Activated T-cell treated with anti-CD3 and anti-CD28 coated beads, Interleukin-2, amount 50 U/mL, for 24 hours (primary cell): ENCODE results near the gene TMEM171.

Source experiments
- DNase-seq: peaks from one replicate; pipeline ENCODE4 v3.0.0-alpha.2; 2020
- H3K27ac Mint-ChIP-seq: 2 replicates; pipeline ENCODE4 v1.8.0; 2020; ENCODE audit warnings: mild to moderate bottlenecking, mixed read lengths
- H3K27me3 Mint-ChIP-seq: 2 replicates; pipeline ENCODE4 v1.8.0; 2020; ENCODE audit warnings: mixed read lengths
- H3K36me3 Mint-ChIP-seq: 2 replicates; pipeline ENCODE4 v1.8.0; 2020; ENCODE audit warnings: low read depth, mixed read lengths
- H3K4me1 Mint-ChIP-seq: 2 replicates; pipeline ENCODE4 v1.8.0; 2020; ENCODE audit warnings: low read depth, mixed read lengths
- H3K4me3 Mint-ChIP-seq: 2 replicates; pipeline ENCODE4 v1.8.0; 2020; ENCODE audit warnings: mild to moderate bottlenecking, moderate library complexity, mixed read lengths
- H3K9me3 Mint-ChIP-seq: 2 replicates; pipeline ENCODE4 v1.8.0; 2020; ENCODE audit warnings: mixed read lengths

The TMEM171 gene

DNA sequence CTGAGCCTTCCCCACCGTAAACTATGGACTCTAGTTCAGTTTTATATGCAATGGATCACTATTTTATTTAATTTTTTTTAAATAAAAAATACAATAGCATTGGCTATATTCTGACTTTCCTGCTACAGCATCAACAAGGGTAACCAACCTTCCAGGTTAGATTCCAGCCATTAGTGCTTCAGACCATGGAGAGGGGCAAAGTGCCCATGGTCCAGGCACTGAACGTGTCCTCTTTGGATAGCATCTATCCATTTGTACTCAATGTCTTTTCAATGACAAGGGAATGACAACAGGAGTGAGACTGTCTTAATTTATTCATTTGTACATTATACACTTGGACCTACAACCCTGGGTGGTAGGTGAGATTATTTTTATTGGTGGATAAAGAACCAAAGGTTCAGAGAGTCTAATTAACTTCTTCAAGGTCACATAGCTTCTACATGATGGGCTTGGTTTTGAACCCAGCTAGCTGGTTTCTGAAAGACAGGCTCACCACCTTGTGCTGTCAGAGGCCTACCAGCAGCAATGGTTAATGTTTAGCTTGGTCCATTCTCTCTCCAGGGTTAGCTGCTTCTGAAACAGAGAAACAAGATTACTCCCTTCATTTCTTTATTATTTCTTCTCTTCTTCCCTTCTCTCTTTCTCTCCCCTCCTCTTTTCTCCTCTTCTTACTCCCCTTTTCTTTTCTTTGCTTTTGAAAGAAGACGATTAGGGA, 11.5 kb downstream of the TMEM171 start:
- H3K4me3 Mint-ChIP-seq, result no peak overlapping the region
- no peaks in the 10 kb centered on the region for H3K4me1 Mint-ChIP-seq
- no peak for DNase-seq
- H3K27me3 Mint-ChIP-seq, result peaks cover 75% of the 10 kb centered on the region
- no peaks in the 10 kb centered on the region for H3K9me3 Mint-ChIP-seq
- H3K27ac Mint-ChIP-seq, result no peak overlapping the region
- no peaks in the 10 kb centered on the region for H3K36me3 Mint-ChIP-seq

GRCh38 chr5:73132759-73133158, 12.4 kb downstream of the TMEM171 start:
- no peak overlapping the region for H3K4me3 Mint-ChIP-seq
- DNase-seq, result no peak
- H3K27me3 Mint-ChIP-seq, result peaks cover 83% of the 10 kb centered on the region
- H3K27ac Mint-ChIP-seq, result no peak overlapping the region
- H3K4me1 Mint-ChIP-seq, result no peaks in the 10 kb centered on the region
- no peaks in the 10 kb centered on the region for H3K9me3 Mint-ChIP-seq
- no peaks in the 10 kb centered on the region for H3K36me3 Mint-ChIP-seq

DNA sequence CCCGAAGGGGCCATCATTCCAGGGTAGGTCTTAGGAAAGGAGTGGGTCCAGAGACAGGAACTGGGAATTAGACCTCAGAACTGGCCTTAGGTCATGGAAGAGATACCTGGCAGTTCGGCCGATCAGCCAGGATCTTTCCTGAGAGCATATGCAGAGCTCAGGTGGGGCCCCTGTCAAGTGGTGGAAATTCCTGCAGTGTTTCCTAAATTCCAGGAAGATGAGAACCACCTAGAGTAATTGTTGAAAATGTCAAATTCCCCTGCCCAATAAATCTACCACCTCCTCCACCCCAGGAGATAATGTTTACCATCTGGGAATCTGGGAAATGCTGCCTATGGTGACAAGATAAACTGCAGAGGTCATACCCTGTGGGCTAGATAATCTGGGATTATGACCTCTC, 14.6 kb downstream of the TMEM171 start:
- H3K27me3 Mint-ChIP-seq, result peaks cover 76% of the 10 kb centered on the region
- no peaks in the 10 kb centered on the region for H3K36me3 Mint-ChIP-seq
- no peaks in the 10 kb centered on the region for H3K4me1 Mint-ChIP-seq

GRCh38 chr5:73135429-73136054, 15.2 kb downstream of the TMEM171 start:
- Mint-ChIP-seq H3K27ac (no peak overlapping the region), H3K27me3 (peaks cover 74% of the 10 kb centered on the region), H3K36me3 (no peaks in the 10 kb centered on the region), H3K4me3 (no peak overlapping the region), H3K4me1 (no peaks in the 10 kb centered on the region), H3K9me3 (no peaks in the 10 kb centered on the region)
- DNase-seq, result no peak

More for the DNA sequence above, 14.6 kb downstream of the TMEM171 start:
- Mint-ChIP-seq H3K4me3 (no peak overlapping the region), H3K9me3 (no peaks in the 10 kb centered on the region), H3K27ac (no peak overlapping the region)
- DNase-seq, result no peak

- Mint-ChIP-seq H3K4me3 (no peak overlapping the region), H3K36me3 (no peaks in the 10 kb centered on the region), H3K9me3 (no peaks in the 10 kb centered on the region), H3K27ac (no peak overlapping the region), H3K27me3 (peaks cover 74% of the 10 kb centered on the region), H3K4me1 (no peaks in the 10 kb centered on the region)
- DNase-seq, result no peak
Measured at GRCh38 chr5:73136055-73136562, 15.7 kb downstream of the TMEM171 start.

DNA sequence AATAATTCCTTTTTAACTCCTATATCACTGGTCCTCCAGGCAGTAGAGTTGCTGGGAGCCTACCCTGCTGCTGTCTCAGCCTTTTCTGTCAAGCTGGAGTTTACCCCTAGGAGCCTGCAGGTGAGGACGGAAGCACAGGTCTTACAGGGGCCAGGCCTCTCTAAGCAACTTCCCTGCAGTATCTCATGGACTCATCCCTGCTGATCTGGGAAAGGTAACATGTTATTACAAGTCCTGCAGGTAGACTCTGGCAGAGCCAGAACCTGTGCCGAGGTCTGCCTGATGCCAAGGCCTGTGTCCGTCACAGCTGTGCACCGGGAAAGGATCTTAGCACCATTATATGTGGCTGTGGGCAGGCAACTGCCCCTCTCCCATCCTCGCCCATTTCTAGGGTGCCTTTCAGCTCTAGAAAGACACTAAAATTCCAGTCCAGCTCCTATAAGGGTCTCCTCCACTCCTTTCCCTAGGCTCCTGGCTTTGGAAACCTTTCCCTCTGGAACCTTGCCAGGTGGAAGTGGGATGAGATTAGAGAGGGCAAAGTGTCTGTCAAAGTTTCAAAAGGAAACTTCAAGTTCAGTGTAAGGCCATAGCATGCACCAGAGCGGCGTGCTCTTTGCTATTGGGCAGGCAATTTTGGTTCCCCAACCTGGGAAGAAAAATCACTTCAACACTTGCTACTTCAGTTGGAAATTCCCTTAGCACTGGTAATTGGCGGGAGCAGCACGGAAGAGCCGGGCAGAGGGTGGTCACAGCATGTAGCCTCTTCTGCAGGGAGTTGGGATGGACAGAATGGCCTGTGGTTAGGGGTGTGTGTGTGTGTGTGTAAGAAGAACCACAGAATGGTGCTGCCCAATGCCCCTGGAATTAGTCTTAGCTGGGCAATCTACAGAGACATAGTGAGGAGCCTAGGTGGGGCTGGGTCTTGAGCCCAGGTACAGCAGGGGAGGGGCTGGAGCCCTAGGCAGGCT, 17.5 kb downstream of the TMEM171 start:
- Mint-ChIP-seq H3K27me3 (peaks cover 82% of the 10 kb centered on the region), H3K9me3 (no peaks in the 10 kb centered on the region), H3K27ac (no peak overlapping the region), H3K4me1 (no peaks in the 10 kb centered on the region), H3K4me3 (no peak overlapping the region), H3K36me3 (no peaks in the 10 kb centered on the region)
- no peak for DNase-seq

- no peaks in the 10 kb centered on the region for H3K36me3 Mint-ChIP-seq
- H3K4me1 Mint-ChIP-seq, result no peaks in the 10 kb centered on the region
- peaks cover 81% of the 10 kb centered on the region for H3K27me3 Mint-ChIP-seq
- H3K9me3 Mint-ChIP-seq, result no peaks in the 10 kb centered on the region
- DNase-seq, result no peak
- no peak overlapping the region for H3K27ac Mint-ChIP-seq
- no peak overlapping the region for H3K4me3 Mint-ChIP-seq
Measured at GRCh38 chr5:73139485-73139884, 19.1 kb downstream of the TMEM171 start.

DNA sequence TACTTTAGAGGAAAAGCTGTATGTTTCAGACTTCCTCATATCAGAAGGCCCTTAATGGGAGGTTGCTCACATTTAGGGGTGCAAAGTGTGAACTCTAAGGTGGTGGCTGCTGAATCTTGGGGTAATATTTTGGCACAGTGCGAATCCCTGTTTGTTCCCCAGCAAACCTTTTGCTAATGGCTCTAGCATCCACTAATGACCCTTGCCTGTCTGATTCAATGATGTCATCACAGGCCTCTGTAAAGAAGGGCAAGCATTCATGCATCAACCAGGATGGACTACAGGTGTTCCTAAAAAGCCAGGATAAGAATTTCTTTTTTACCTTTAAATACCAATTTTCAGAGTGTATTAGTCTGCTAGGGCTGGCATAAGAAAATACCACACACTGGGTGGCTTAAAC, 20.4 kb downstream of the TMEM171 start:
- Mint-ChIP-seq H3K9me3 (no peaks in the 10 kb centered on the region), H3K27me3 (peaks cover 81% of the 10 kb centered on the region), H3K4me1 (no peaks in the 10 kb centered on the region), H3K36me3 (no peaks in the 10 kb centered on the region), H3K27ac (no peak overlapping the region), H3K4me3 (no peak overlapping the region)
- DNase-seq, result no peak

DNA sequence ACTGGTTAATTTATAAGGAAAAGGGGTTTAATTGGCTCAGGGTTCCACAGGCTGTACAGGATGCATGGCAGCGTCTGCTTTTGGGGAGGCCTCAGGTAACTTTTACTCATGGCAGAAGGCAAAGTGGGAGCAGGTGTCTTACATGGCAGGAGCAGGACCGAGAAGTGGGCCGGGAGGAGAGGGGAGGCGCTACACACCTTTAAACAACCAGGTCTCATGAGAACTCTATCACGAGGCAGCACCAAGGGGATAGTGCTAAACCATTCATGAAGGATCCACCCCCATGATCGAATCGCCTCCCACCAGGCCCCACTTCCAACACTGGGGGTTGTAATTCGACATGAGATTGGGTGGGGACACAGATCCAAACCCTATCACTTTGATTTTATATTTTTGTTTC, 21.7 kb downstream of the TMEM171 start:
- Mint-ChIP-seq H3K4me3 (no peak overlapping the region), H3K9me3 (no peaks in the 10 kb centered on the region), H3K27me3 (peaks cover 81% of the 10 kb centered on the region), H3K27ac (no peak overlapping the region), H3K36me3 (no peaks in the 10 kb centered on the region), H3K4me1 (no peaks in the 10 kb centered on the region)
- no peak for DNase-seq

GRCh38 chr5:73143716-73144115, 23.3 kb downstream of the TMEM171 start:
- Mint-ChIP-seq H3K27ac (no peak overlapping the region), H3K9me3 (no peaks in the 10 kb centered on the region), H3K36me3 (no peaks in the 10 kb centered on the region), H3K4me1 (no peaks in the 10 kb centered on the region), H3K27me3 (peaks cover 80% of the 10 kb centered on the region), H3K4me3 (no peak overlapping the region)
- no peak for DNase-seq

DNA sequence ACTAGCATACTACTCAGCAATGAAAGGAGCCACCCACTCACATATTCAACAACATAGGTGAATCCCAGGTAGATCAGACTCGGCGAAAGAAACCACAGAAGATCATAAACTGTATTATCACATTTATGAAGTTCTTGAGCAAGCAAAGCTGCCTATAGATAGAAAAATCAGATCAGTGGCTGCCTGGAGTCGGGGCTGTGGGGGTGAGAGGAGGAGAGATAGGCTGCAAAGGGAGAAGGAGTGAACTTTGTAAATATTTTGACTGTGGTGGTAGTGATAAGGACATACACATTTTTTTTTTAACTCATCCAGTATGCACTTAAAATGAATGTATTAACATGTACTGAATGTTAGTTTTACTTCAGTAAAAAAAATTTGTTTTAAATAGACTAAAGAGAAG, 29.2 kb downstream of the TMEM171 start:
- Mint-ChIP-seq H3K36me3 (no peaks in the 10 kb centered on the region), H3K4me3 (no peak overlapping the region), H3K27ac (no peak overlapping the region), H3K4me1 (no peaks in the 10 kb centered on the region), H3K9me3 (no peaks in the 10 kb centered on the region), H3K27me3 (peaks cover 94% of the 10 kb centered on the region)
- no peak for DNase-seq

- no peak for DNase-seq
- no peaks in the 10 kb centered on the region for H3K36me3 Mint-ChIP-seq
- H3K9me3 Mint-ChIP-seq, result no peaks in the 10 kb centered on the region
- H3K4me1 Mint-ChIP-seq, result no peaks in the 10 kb centered on the region
- H3K27me3 Mint-ChIP-seq, result peaks cover 93% of the 10 kb centered on the region
- H3K27ac Mint-ChIP-seq, result no peak overlapping the region
- H3K4me3 Mint-ChIP-seq, result no peak overlapping the region
Measured at GRCh38 chr5:73150876-73151275, 30.5 kb downstream of the TMEM171 start.

DNA sequence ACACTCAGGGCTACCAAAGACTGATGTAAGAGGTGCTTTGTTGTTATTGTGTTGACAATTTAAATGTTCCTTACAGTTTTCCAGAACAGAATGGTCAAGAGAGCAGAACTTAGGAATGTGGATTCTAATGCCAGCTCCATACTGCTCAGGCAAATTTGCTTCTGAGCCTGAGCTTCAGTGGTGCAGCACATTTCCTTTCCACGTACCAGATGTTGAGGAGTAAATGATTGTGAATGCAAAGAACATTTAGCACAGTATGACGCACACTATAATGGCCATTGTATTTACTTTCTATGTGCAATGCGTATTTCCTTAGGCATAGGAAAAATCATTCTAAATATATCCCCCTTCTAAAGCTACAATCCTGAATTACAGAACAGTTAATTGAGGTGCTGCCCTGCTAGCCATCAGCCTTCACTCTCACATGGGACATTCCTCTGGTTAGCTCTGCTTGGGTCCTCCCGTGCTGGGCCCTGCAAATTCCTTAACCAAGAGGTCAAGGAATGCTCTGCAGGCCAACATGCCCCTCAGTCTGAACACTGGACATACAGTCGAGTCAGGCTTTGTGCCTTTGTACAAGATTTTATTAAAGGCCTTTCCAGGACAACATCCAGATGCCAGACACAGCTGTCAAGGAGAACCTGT, 31.5 kb downstream of the TMEM171 start:
- H3K9me3 Mint-ChIP-seq, result no peaks in the 10 kb centered on the region
- H3K4me3 Mint-ChIP-seq, result no peak overlapping the region
- H3K36me3 Mint-ChIP-seq, result no peaks in the 10 kb centered on the region
- no peak for DNase-seq
- peaks cover 93% of the 10 kb centered on the region for H3K27me3 Mint-ChIP-seq
- no peaks in the 10 kb centered on the region for H3K4me1 Mint-ChIP-seq
- H3K27ac Mint-ChIP-seq, result no peak overlapping the region
